Measurements from ENCODE around the gene MYH9.

Gene MYH9

GRCh38 chr22:36245805-36246356 lies 141.9 kb downstream of the MYH9 start:
- DNase-seq (ENCODE audit: low spot score): no peak

GRCh38 chr22:36244522-36245391 lies 143.0 kb downstream of the MYH9 start:
- DNase-seq (ENCODE audit: low spot score): peak; percentile 38

DNA sequence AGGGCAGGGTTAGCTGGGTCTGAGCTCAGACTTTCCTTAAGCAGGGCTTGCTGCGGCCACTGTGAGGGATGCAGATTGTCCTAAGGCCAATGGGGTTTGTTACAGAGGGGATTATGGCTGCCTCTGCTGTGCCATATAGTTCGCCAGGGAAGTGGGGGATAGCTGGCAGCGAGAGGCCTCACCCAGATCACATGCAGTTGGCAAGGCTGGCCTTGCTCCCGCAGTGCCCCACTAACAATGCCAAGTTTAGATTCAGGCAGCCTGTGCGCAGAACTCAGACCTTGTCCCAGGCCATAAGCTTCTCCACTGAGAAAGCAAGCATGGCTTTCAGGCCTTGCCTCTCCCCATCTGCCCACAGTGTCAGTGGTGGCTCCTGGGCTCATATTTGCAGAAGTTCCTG lies 143.8 kb downstream of the MYH9 start:
- DNase-seq (ENCODE audit: low spot score): no peak

GRCh38 chr22:36239401-36240171 lies 148.2 kb downstream of the MYH9 start, which contains the start of gene APOL2:
APOL2 (minus strand) TSS chr22:36239527; CDS start chr22:36233162, 6,365 bp downstream.
- DNase-seq (ENCODE audit: low spot score): peak; percentile 93

- DNase-seq (ENCODE audit: low spot score): no peak
These were observed 148.7 kb downstream of the MYH9 start for GRCh38 chr22:36239150-36239400.

DNA sequence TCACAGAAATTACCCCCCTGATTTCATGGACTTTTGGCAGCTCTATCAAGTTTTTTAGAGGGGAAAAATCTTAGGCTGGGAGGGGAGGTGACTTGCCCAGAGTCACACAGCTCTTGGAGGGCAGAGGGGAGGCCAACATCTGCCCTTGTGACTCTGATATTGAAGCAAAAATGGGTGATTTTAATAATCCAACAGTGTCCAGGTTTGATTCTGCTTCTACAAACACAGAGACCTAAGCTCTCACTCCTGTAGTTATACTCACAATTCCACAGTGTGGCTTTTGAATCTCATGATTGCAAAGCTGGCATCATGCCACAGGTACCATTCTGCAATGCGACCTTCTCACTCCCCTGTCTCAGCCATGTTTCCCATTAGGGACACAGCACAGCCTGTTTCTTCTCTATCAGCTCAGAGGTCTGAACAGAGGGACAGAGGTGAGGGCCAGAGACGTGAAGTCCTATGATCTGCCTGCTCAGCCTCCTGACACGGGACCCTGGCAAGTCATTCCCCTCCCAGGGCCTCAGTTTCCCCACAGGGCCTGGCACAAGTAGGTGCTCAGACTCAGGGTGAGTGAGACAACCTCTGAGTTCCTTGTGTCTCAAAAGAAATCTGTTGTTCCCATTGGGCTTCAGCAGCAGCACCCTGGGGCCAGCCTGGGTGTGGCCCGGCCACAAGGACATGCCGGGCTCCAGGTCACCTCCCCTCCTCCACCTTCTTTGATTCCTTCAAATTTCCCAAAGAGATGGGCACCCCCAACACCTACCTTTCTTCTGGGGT lies 149.2 kb downstream of the MYH9 start:
- DNase-seq (ENCODE audit: low spot score): no peak

DNA sequence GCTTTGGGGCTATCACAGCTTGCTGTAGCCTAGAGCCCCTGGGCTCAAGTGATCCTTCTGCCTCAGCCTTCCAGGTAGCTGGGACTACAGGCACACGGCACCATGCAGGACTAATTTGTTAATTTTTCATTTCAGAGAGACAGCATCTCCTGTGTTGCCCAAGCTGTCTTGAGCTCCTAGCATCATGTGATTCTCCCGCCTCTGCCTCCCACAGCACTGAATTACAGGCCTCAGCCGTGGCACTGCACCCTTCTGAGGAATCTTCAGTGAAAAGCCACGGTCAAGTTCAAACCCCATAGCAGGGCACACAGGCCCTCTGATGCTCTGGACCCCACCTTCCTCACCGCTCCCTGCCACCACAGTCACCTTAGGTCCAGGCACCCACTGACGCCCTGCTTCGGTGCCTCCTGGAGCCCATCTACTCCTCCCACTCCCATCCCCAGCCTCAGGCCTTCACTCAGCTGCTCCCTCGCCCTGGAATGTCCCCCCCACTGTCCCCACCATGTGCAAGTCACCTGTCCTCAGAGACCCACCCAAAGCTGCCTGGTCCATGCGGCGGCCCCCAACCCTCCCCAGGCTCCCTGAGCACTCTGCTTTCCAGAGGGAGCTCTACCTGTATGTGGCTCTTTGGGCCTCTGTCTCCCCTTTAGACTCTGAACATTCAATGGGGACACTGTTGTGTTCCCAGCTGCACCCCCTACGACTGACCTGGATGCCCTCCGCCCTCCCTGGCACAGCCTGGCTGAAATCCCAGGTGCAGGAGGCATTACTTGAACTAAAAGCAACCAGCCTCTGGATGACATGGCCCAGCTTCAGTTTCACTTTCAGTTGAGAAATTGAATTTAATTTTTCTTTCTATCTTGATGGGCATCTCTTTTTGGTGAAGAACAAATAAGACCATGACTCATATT lies 150.1 kb downstream of the MYH9 start:
- DNase-seq (ENCODE audit: low spot score): no peak

DNA sequence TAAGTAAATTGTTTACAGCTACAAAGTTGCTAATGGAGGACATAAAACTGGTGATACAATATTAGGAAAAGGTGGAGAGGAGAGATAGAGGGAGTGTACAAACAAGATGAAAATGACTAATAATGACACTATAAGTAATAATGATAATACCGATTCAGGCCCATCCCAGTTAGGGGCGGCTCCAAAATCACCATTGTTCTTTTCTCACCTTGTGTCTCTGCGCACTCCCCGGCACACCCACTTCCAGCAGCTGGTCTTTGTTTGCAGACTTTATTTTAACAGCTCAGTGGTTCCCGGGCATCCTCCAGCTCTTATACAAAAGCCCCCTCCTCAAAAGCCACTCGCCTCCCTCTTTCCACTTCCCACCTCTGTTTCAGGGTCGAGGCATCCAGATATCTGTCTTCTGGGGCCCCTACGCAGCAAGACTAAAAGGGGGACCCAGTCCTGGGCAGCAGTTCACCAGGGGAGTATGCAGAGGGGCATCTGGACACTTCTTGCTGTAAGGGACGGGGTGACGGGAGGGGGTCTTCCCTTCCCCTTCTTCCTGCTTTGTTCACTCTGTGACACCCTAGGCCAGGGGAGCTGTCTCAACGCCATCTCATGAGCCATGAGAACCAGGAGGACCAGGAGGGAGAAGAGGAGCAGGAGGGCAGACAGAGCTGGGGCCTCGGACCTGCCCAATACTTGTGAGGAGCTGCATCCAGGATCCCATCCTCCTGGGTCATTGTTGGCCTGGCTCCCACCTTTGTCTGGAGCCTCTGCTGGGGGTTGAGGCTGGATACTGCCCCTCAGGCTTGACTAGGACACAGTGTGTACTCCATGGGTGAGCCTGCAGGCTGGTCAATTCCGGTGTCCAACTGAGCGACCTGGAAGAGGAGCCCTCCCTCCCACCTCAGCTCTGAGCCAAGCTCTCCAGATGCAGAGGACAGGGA lies 151.1 kb downstream of the MYH9 start:
- no peak for DNase-seq (ENCODE audit: low spot score)

GRCh38 chr22:36235585-36235984 lies 152.2 kb downstream of the MYH9 start:
- no peak for DNase-seq (ENCODE audit: low spot score)

- DNase-seq (ENCODE audit: low spot score): no peak
These were observed 152.8 kb downstream of the MYH9 start for GRCh38 chr22:36234919-36235318.

- DNase-seq (ENCODE audit: low spot score): no peak
These were observed 153.6 kb downstream of the MYH9 start for GRCh38 chr22:36234213-36234612.

DNA sequence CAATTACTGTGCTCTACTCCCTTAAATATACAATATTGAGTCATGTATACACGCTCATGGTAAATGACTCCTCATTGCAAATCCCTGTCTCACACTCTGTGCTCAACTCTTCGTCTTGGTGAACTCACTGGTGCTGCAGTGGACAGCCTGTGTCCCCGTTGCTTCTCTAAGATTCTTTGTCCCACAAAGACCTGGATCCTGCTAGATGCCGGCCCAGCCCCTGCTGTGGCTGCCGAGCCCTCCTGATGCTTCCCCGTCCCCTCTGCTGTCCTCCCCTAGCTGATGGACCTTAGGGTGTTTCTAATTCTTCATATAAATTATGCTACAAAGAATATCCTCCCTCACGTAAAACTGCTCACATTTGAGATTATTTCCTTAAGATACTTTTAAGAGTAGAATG lies 154.0 kb downstream of the MYH9 start:
- no peak for DNase-seq (ENCODE audit: low spot score)

- no peak for DNase-seq (ENCODE audit: low spot score)
These were observed 154.9 kb downstream of the MYH9 start for GRCh38 chr22:36232715-36233401.
